ENCODE results near the gene CASP6.
A peak's percentile ranks its signal among the peaks of the same experiment; 100 is the strongest.

The CASP6 gene

GRCh38 chr4:109735566-109736365, 32.5 kb upstream of the CASP6 start:
- Histone ChIP-seq H3K27ac (0 out of 2 replicates have a peak overlapping the region, but pooled peaks have one; percentile 2), H3K4me3 (ENCODE audit: low read depth, low read length) (no peak overlapping the region)

GRCh38 chr4:109733728-109734127, 30.5 kb upstream of the CASP6 start:
- no peak for TF ChIP-seq CTCF (IDR thresholded peaks at IDR 0.05; ENCODE audit: low read depth, low read length)
- H3K4me3 ChIP-seq (ENCODE audit: low read depth, low read length), result no peak overlapping the region
- no peak for DNase-seq

More at GRCh38 chr4:109735566-109736365, 32.5 kb upstream of the CASP6 start:
- Histone ChIP-seq H3K36me3 (no peaks in the 10 kb centered on the region), H3K27me3 (ENCODE audit: insufficient read depth, low read depth, severe bottlenecking) (no peaks in the 10 kb centered on the region), H3K9me3 (ENCODE audit: severe bottlenecking) (no peaks in the 10 kb centered on the region)
- no peak for TF ChIP-seq CTCF (IDR thresholded peaks at IDR 0.05; ENCODE audit: low read depth, low read length)
- DNase-seq, result peak; percentile 20

GRCh38 chr4:109730619-109731545, 27.6 kb upstream of the CASP6 start:
- no peaks in the 10 kb centered on the region for H3K9me3 ChIP-seq (ENCODE audit: severe bottlenecking)
- H3K4me3 ChIP-seq (ENCODE audit: low read depth, low read length), result peak overlapping the region; percentile 73
- DNase-seq, result no peak
- H3K36me3 ChIP-seq, result peaks cover 17% of the 10 kb centered on the region
- TF ChIP-seq CTCF (IDR thresholded peaks at IDR 0.05; ENCODE audit: low read depth, low read length), result no peak
- H3K27ac ChIP-seq, result peak overlapping the region; percentile 88
- H3K27me3 ChIP-seq (ENCODE audit: insufficient read depth, low read depth, severe bottlenecking), result no peaks in the 10 kb centered on the region

More at GRCh38 chr4:109733728-109734127, 30.5 kb upstream of the CASP6 start:
- no peaks in the 10 kb centered on the region for H3K27me3 ChIP-seq (ENCODE audit: insufficient read depth, low read depth, severe bottlenecking)
- peaks cover 6% of the 10 kb centered on the region for H3K36me3 ChIP-seq
- no peaks in the 10 kb centered on the region for H3K9me3 ChIP-seq (ENCODE audit: severe bottlenecking)
- H3K27ac ChIP-seq, result no peak overlapping the region

GRCh38 chr4:109729718-109730618, 26.7 kb upstream of the CASP6 start, which contains the start of gene PLA2G12A:
TSS of gene PLA2G12A (minus strand) at chr4:109730070. CDS start at chr4:109729809, 261 bp downstream.
- no peak for TF ChIP-seq CTCF (IDR thresholded peaks at IDR 0.05; ENCODE audit: low read depth, low read length)
- peak; percentile 90 for DNase-seq

GRCh38 chr4:109729117-109729717, 26.0 kb upstream of the CASP6 start:
- H3K4me3 ChIP-seq (ENCODE audit: low read depth, low read length), result peak overlapping the region; percentile 51
- no peak for TF ChIP-seq CTCF (IDR thresholded peaks at IDR 0.05; ENCODE audit: low read depth, low read length)
- no peaks in the 10 kb centered on the region for H3K9me3 ChIP-seq (ENCODE audit: severe bottlenecking)
- H3K27ac ChIP-seq, result peak overlapping the region; percentile 88
- no peak for DNase-seq
- no peaks in the 10 kb centered on the region for H3K27me3 ChIP-seq (ENCODE audit: insufficient read depth, low read depth, severe bottlenecking)
- H3K36me3 ChIP-seq, result peaks cover 29% of the 10 kb centered on the region

More at GRCh38 chr4:109729718-109730618, 26.7 kb upstream of the CASP6 start, which contains the start of gene PLA2G12A:
- no peaks in the 10 kb centered on the region for H3K9me3 ChIP-seq (ENCODE audit: severe bottlenecking)
- peak within 1 kb of the TSS; percentile 73 for H3K4me3 ChIP-seq (ENCODE audit: low read depth, low read length)
- no peaks in the 10 kb centered on the region for H3K27me3 ChIP-seq (ENCODE audit: insufficient read depth, low read depth, severe bottlenecking)
- H3K36me3 ChIP-seq, result peaks cover 22% of the 10 kb centered on the region
- H3K27ac ChIP-seq, result peak within 1 kb of the TSS; percentile 88
